SK-N-MC (cell line): ENCODE data around the gene GRM8.

Experiments used
- EZH2 ChIP-seq: fragments of 200-600 bp; sonication (generic); IDR thresholded peaks from one replicate; pipeline ENCODE4 v1.6.1; 2017; ENCODE audit warnings: antibody characterized with exemption
- POLR2AphosphoS5 ChIP-seq: IDR thresholded peaks from 2 replicates; pipeline ENCODE4 v1.6.1; 2012; ENCODE audit warnings: mild to moderate bottlenecking, low read depth, low read length, borderline replicate concordance

DNA sequence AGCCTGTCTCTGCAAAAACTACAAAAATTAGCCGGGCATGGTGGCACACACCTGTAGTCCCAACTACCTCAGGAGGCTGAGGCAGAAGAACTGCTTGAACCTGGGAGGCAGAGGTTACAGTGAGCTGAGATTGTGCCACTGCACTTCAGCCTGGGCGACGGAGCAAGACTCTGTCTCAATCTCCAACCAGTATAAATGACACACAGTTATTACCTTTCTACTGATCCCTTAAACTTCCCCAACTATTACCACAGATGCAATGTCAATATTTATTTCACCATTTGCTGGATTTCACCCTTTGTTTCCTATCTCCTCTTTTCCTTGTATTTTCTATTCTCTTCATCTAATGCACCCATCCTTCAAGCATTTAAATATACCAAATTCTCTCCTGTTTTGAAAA lies 431.8 kb downstream of the GRM8 start:
- no peak for TF ChIP-seq POLR2AphosphoS5
- TF ChIP-seq EZH2: no peak
